HG03196 (cell line): ENCODE results near the gene CFAP161.

ENCODE experiments used
- ATAC-seq: cut with Tn5 transposase; IDR thresholded peaks from one replicate; pipeline ENCODE4 v1.9.1; 2021; ENCODE audit not compliant: unreplicated experiment

Gene CFAP161

GRCh38 chr15:81133782-81134461 lies at the start of gene CFAP161:
TSS of gene CFAP161 (plus strand) at chr15:81134270. CDS start at chr15:81134330, 60 bp downstream.
- no peak for ATAC-seq

GRCh38 chr15:81084716-81085115 lies 49.4 kb upstream of the CFAP161 start:
- no peak for ATAC-seq

- ATAC-seq = no peak
Measured at GRCh38 chr15:81085213-81085612, 48.9 kb upstream of the CFAP161 start.

GRCh38 chr15:81085898-81086297 lies 48.2 kb upstream of the CFAP161 start:
- no peak for ATAC-seq

GRCh38 chr15:81087066-81087465 lies 47.0 kb upstream of the CFAP161 start:
- no peak for ATAC-seq

- no peak for ATAC-seq
Measured at GRCh38 chr15:81087694-81088093, 46.4 kb upstream of the CFAP161 start.

- no peak for ATAC-seq
Measured at GRCh38 chr15:81088470-81089013, 45.5 kb upstream of the CFAP161 start.

- no peak for ATAC-seq
Measured at GRCh38 chr15:81091889-81092558, 42.0 kb upstream of the CFAP161 start.

- ATAC-seq = no peak
Measured at GRCh38 chr15:81092559-81092902, 41.5 kb upstream of the CFAP161 start.

- no peak for ATAC-seq
Measured at GRCh38 chr15:81093961-81094360, 40.1 kb upstream of the CFAP161 start.

- no peak for ATAC-seq
Measured at GRCh38 chr15:81095690-81096365, 38.2 kb upstream of the CFAP161 start.

- ATAC-seq = no peak
Measured at GRCh38 chr15:81096398-81096797, 37.7 kb upstream of the CFAP161 start.

- no peak for ATAC-seq
Measured at GRCh38 chr15:81097116-81097889, 36.8 kb upstream of the CFAP161 start.

GRCh38 chr15:81097890-81098280 lies 36.2 kb upstream of the CFAP161 start:
- no peak for ATAC-seq

- ATAC-seq = no peak
Measured at GRCh38 chr15:81098349-81098748, 35.7 kb upstream of the CFAP161 start.

- ATAC-seq = no peak
Measured at GRCh38 chr15:81098861-81099651, 35.0 kb upstream of the CFAP161 start.

GRCh38 chr15:81101894-81102815 lies 31.9 kb upstream of the CFAP161 start:
- ATAC-seq = no peak

- no peak for ATAC-seq
Measured at GRCh38 chr15:81103857-81104256, 30.2 kb upstream of the CFAP161 start.

GRCh38 chr15:81105545-81105944 lies 28.5 kb upstream of the CFAP161 start:
- no peak for ATAC-seq
